T47D (cell line): Measurements from ENCODE around the gene NANOS2.

Experiments used
- DNase-seq, 2 experiments: peaks; one replicate each; pipeline versions ENCODE4 v3.0.0 to v3.0.0-alpha.2; 2011 to 2012; ENCODE audit warnings: low read depth in 1 of 2, low spot score in 1 of 2
- JUND ChIP-seq: IDR thresholded peaks from 2 replicates; pipeline ENCODE4 v1.6.1; 2012; ENCODE audit warnings: low read depth
- in situ Hi-C: cut with HindIII; loops from 2 replicates; pipeline ENCODE4 v1.10.0; 2016; ENCODE audit warnings: low sequenced_read_pairs, low pct_unique_long_range_greater_than_20kb

NANOS2 gene

GRCh38 chr19:45913874-45914830 lies at the start of gene NANOS2:
TSS of gene NANOS2 (minus strand) at chr19:45914778. CDS start at chr19:45914693, 85 bp downstream.
- TF ChIP-seq JUND: no peak
- in situ Hi-C loops: no loop called here
- DNase-seq: no peak

- no peak for TF ChIP-seq JUND
- in situ Hi-C loops: no loop called here
- no peak for DNase-seq
Observed at GRCh38 chr19:45962021-45962420, 47.4 kb upstream of the NANOS2 start.

GRCh38 chr19:45960595-45961235 lies 46.1 kb upstream of the NANOS2 start:
- TF ChIP-seq JUND: no peak
- in situ Hi-C loops: no loop called here
- DNase-seq: peak in 1 of 2 experiments; percentile 23

GRCh38 chr19:45959517-45960025 lies 45.0 kb upstream of the NANOS2 start:
- TF ChIP-seq JUND: no peak
- DNase-seq: no peak
- in situ Hi-C loops: no loop called here

GRCh38 chr19:45958769-45959516 lies 44.4 kb upstream of the NANOS2 start:
- no peak for DNase-seq
- in situ Hi-C loops: no loop called here
- no peak for TF ChIP-seq JUND

GRCh38 chr19:45958320-45958719 lies 43.7 kb upstream of the NANOS2 start:
- DNase-seq: no peak
- TF ChIP-seq JUND: no peak
- in situ Hi-C loops: no loop called here

- DNase-seq: no peak
- in situ Hi-C loops: no loop called here
- no peak for TF ChIP-seq JUND
Observed at GRCh38 chr19:45955905-45956608, 41.5 kb upstream of the NANOS2 start.

GRCh38 chr19:45954156-45954555 lies 39.6 kb upstream of the NANOS2 start:
- in situ Hi-C loops: no loop called here
- no peak for DNase-seq
- TF ChIP-seq JUND: no peak

GRCh38 chr19:45953676-45954075 lies 39.1 kb upstream of the NANOS2 start:
- in situ Hi-C loops: no loop called here
- TF ChIP-seq JUND: no peak
- DNase-seq: no peak

- TF ChIP-seq JUND: no peak
- DNase-seq: peak; percentile 66 to 69
- in situ Hi-C loops: no loop called here
Observed at GRCh38 chr19:45952686-45953505, 38.3 kb upstream of the NANOS2 start.

- no peak for DNase-seq
- TF ChIP-seq JUND: no peak
- in situ Hi-C loops: no loop called here
Observed at GRCh38 chr19:45952341-45952685, 37.7 kb upstream of the NANOS2 start.
